Stomach (tissue), 19 donors: ENCODE results near the gene LACTB. TPM values are rescaled to one million over a fixed set of nuclear protein-coding genes. Genes with fewer than 3 reads are reported as not detected.
A peak's percentile ranks its signal among the peaks of the same experiment; 100 is the strongest.

Source experiments
- DNase-seq, 2 donors: peaks; one replicate each; pipeline versions ENCODE4 v3.0.0 to v3.0.0-alpha.2; 2013 to 2019
- H3K27ac ChIP-seq, 5 donors: fragments of 200-600 bp in 4 of 5; sonication (generic) in 4 of 5; one replicate each; pipeline ENCODE4 v1.5.1; 2013 to 2019; ENCODE audit warnings: mild to moderate bottlenecking in 1 of 5, moderate library complexity in 1 of 5
- H3K27me3 ChIP-seq, 3 donors: fragments of 200-600 bp; sonication (generic); one replicate each; pipeline ENCODE4 v1.5.1; 2017 to 2019; ENCODE audit warnings: mixed run types in 1 of 3
- H3K36me3 ChIP-seq, 4 donors: fragments of 200-600 bp; sonication (generic); 1 replicate in 3 of 4; 2 replicates in 1 of 4; pipeline ENCODE4 v1.5.1; 2016 to 2019
- H3K4me1 ChIP-seq, 4 donors: fragments of 200-600 bp; sonication (generic); one replicate each; pipeline ENCODE4 v1.5.1; 2016 to 2019
- H3K4me3 ChIP-seq, 4 donors: fragments of 200-600 bp; sonication (generic) in 3 of 4; one replicate each; pipeline ENCODE4 v1.5.1; 2016 to 2019; ENCODE audit warnings: mild to moderate bottlenecking in 1 of 4
- H3K9me3 ChIP-seq, 4 donors: fragments of 200-600 bp; sonication (generic); one replicate each; pipeline ENCODE4 v1.5.1; 2016 to 2019
- EP300 ChIP-seq: sonication (generic); formaldehyde crosslinking; IDR thresholded peaks from one replicate; pipeline ENCODE4 v1.6.1; 2017; ENCODE audit warnings: antibody characterized with exemption
- POLR2A ChIP-seq, 4 donors: fragments of 450-650 bp; IDR thresholded peaks; one replicate each; pipeline ENCODE4 v1.6.1; 2016; ENCODE audit warnings: antibody characterized with exemption in 4 of 4, control low read depth in 2 of 4, mild to moderate bottlenecking in 1 of 4, moderate library complexity in 1 of 4
- POLR2AphosphoS5 ChIP-seq, 3 donors: sonication (generic); formaldehyde crosslinking; IDR thresholded peaks; one replicate each; pipeline ENCODE4 v1.6.1; 2016; ENCODE audit warnings: antibody characterized with exemption in 3 of 3
- WGBS, 5 donors: extraction: QIAGEN DNeasy Blood & Tissue Kit in 3 of 5; methylation state at CpG; one replicate each; pipeline versions ENCODE4 v1.1.5 to v1.1.7; 2013 to 2018; 5-methylcytosine and 5-hydroxymethylcytosine counted together
- intact Hi-C: fragments of 100-400 bp; cut with DNase I; formaldehyde crosslinking; loops from one replicate; pipeline ENCODE4 v1.15.1; 2023; ENCODE audit warnings: low total_unique reads
- long read RNA-seq, 10 donors: transcript quantifications; one replicate each; lab custom pipeline, GENCODE V29; 2026
- polyA plus RNA-seq, 3 donors: library from polyadenylated mRNA; stranded (reverse); fragments of 200-250 nt; gene quantifications; one replicate each; pipeline ENCODE4 v1.2.3, GENCODE V29; 2013
- total RNA-seq, 5 donors: library from RNA; depleted of rRNA; stranded (reverse); fragments of >200 nt; gene quantifications; one replicate each; pipeline versions ENCODE4 v1.1.0 to v1.2.3, GENCODE V29; 2014 to 2016
- TF ChIP-seq, protein P1 (sequence below), 7 experiments: fragments of 450-650 bp in 4 of 7; fragments of 200-600 bp in 3 of 7; sonication (generic) in 3 of 7; IDR thresholded peaks; one replicate each; pipeline ENCODE4 v1.5.1; 2016 to 2019; ENCODE audit warnings: antibody characterized with exemption in 7 of 7, control low read depth in 2 of 7, mild to moderate bottlenecking in 1 of 7
- donor health status: healthy with polysubstance abuse.
- donor health status: Bipolar disorder and iron deficiency.
- donor health status: healthy.

Gene LACTB
- 10 to 100 TPM in 3 of 5 donors, 1 to 10 TPM in 2; 1.2 to 30.8 (median 14.8) TPM for total RNA-seq
- 10 to 100 TPM in 1 of 3 donors, 1 to 10 TPM in 2; 8.2 to 13.0 (median 9.3) TPM for polyA plus RNA-seq
- long read RNA-seq, donor 1, result 0 reads
- long read RNA-seq, donor 2, partial matches to known transcripts, result 0 of 1 reads
- long read RNA-seq, donor 2, other reads (novel, unspliced or antisense), result 0 of 1 reads
- long read RNA-seq, donor 3, partial matches to known transcripts, result 0 of 3 reads
- long read RNA-seq, donor 3, other reads (novel, unspliced or antisense), result 0 of 3 reads
- long read RNA-seq, donor 4, result 0 reads
- long read RNA-seq, donor 5, partial matches to known transcripts, result 0 of 1 reads
- long read RNA-seq, donor 5, other reads (novel, unspliced or antisense), result 0 of 1 reads
- long read RNA-seq, donor 6, transcript LACTB-201 (6 exons, 1,972 nt), result major isoform, 7 of 7 reads
- long read RNA-seq, donor 6, partial matches to known transcripts, result 0 of 7 reads
- long read RNA-seq, donor 6, other reads (novel, unspliced or antisense), result 0 of 7 reads
- long read RNA-seq, donor 7, result 0 reads
- long read RNA-seq, donor 8, partial matches to known transcripts, result 0 of 2 reads
- long read RNA-seq, donor 8, other reads (novel, unspliced or antisense), result 0 of 2 reads
- long read RNA-seq, donor 9, result 0 reads
- long read RNA-seq, donor 10, partial matches to known transcripts, result 0 of 3 reads
- long read RNA-seq, donor 10, other reads (novel, unspliced or antisense), result 0 of 3 reads

- Histone ChIP-seq H3K27me3 (no peaks in the 10 kb centered on the region), H3K9me3 (peaks cover 0 to 12% (median 6%) of the 10 kb centered on the region in 4 donors), H3K27ac (peak within 1 kb of the TSS; percentile 92 to 99 (median 96)), H3K4me3 (peak within 1 kb of the TSS; percentile 88 to 100 (median 94)), H3K36me3 (peaks cover 0 to 16% (median 12%) of the 10 kb centered on the region in 4 donors), H3K4me1 (peaks cover 5 to 15% (median 11%) of the 10 kb centered on the region in 4 donors)
- intact Hi-C loops, result no loop called here
- TF ChIP-seq POLR2A (IDR thresholded peaks at IDR 0.05), result peak in 1 of 4 donors; percentile 21
- peak; percentile 75 to 96 (median 93) for TF ChIP-seq POLR2AphosphoS5 (IDR thresholded peaks at IDR 0.05)
- TF ChIP-seq, protein P1, sequence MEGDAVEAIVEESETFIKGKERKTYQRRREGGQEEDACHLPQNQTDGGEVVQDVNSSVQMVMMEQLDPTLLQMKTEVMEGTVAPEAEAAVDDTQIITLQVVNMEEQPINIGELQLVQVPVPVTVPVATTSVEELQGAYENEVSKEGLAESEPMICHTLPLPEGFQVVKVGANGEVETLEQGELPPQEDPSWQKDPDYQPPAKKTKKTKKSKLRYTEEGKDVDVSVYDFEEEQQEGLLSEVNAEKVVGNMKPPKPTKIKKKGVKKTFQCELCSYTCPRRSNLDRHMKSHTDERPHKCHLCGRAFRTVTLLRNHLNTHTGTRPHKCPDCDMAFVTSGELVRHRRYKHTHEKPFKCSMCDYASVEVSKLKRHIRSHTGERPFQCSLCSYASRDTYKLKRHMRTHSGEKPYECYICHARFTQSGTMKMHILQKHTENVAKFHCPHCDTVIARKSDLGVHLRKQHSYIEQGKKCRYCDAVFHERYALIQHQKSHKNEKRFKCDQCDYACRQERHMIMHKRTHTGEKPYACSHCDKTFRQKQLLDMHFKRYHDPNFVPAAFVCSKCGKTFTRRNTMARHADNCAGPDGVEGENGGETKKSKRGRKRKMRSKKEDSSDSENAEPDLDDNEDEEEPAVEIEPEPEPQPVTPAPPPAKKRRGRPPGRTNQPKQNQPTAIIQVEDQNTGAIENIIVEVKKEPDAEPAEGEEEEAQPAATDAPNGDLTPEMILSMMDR (IDR thresholded peaks at IDR 0.05), result no peak
- peak; percentile 20 for TF ChIP-seq EP300
- 1 to 4% (median 3%) methylated on average over 18 to 40 of the region's 40 CpGs for WGBS, 5 donors
- peak; percentile 89 to 97 for DNase-seq
These were observed at the start of gene LACTB for GRCh38 chr15:63121382-63122001. Gene LACTB, plus strand, starts transcription at chr15:63121861. Its CDS starts 11 bp downstream, at chr15:63121872.

DNA sequence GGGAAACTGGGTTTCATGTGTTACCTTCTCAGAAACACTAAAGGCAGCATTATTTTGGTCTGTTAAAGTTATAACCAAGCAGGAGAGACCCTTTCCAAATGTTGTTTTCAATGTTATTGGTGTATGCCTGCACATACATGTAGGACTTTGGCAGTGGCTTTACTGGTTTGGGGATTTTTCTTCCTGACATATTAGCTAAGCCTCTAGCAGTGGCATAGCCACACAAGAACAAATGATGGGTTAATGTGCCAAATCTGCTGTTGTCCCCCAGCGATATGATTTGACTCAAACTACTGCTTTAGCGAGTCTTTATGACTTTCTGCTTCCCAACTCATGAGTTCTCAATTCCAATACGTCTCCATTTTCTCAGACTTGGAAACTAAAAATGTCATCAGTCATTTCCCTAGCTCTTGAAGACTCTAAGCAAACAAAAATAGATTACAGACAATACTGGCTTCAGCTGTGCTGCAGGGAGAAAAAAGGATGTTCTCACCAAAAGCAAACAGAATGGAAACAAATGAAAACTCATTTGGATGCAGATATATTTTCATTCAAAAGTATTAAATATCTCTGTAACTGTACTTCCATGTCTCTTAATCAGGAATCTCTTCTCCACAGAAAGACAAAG is 49.5 kb upstream of the LACTB start:
- TF ChIP-seq POLR2AphosphoS5 (IDR thresholded peaks at IDR 0.05), result no peak
- TF ChIP-seq, protein P1 (IDR thresholded peaks at IDR 0.05), result no peak
- no peak for TF ChIP-seq POLR2A (IDR thresholded peaks at IDR 0.05)
- no peak for DNase-seq
- H3K4me3 ChIP-seq, result no peak overlapping the region
- peak overlapping the region in 1 of 5 donors; percentile 63 for H3K27ac ChIP-seq
- no peaks in the 10 kb centered on the region for H3K27me3 ChIP-seq
- peaks cover 22 to 47% (median 46%) of the 10 kb centered on the region in 4 donors for H3K36me3 ChIP-seq
- WGBS, 5 donors, result 64 to 83% (median 72%) methylated on average over 3 of the region's 3 CpGs
- intact Hi-C loops, result no loop called here
- peaks cover 5 to 73% (median 33%) of the 10 kb centered on the region in 4 donors for H3K4me1 ChIP-seq
- no peaks in the 10 kb centered on the region for H3K9me3 ChIP-seq

GRCh38 chr15:63072809-63073277 is 48.8 kb upstream of the LACTB start:
- WGBS, 5 donors, result 74 to 92% (median 83%) methylated on average over 9 of the region's 9 CpGs
- Histone ChIP-seq H3K27me3 (no peaks in the 10 kb centered on the region), H3K4me3 (no peak overlapping the region), H3K36me3 (peaks cover 22 to 40% (median 39%) of the 10 kb centered on the region in 4 donors), H3K9me3 (no peaks in the 10 kb centered on the region), H3K27ac (peak overlapping the region in 4 of 5 donors; percentile 36 to 63 (median 49)), H3K4me1 (peaks cover 5 to 66% (median 30%) of the 10 kb centered on the region in 4 donors)
- TF ChIP-seq EP300 (no peak), POLR2AphosphoS5 (IDR thresholded peaks at IDR 0.05) (no peak)
- TF ChIP-seq, protein P1 (IDR thresholded peaks at IDR 0.05), result no peak
- no peak for DNase-seq
- intact Hi-C loops, result no loop called here
